ENCODE measurements around the gene HTR4. TPM values are rescaled to one million over a fixed set of nuclear protein-coding genes. Genes with fewer than 3 reads are reported as not detected.

Gene HTR4
- total RNA-seq, 1 experiment from 2014 or later = not detected

- DNase-seq (ENCODE audit: low read depth) = no peak
These were observed 218.3 kb downstream of the HTR4 start for GRCh38 chr5:148436029-148436428.

- DNase-seq (ENCODE audit: low read depth) = no peak
These were observed 220.5 kb downstream of the HTR4 start for GRCh38 chr5:148433826-148434225.

Other genes with a start within 250 kb of the HTR4 start
- 6.6 and 8.0 TPM in 2 replicates for gene ADRB2, start 172.1 kb upstream of the HTR4 start, total RNA-seq (2014; rRNA removed; shearing (Covaris generic))

All from M059J (cell line).